K562 (cell line): ENCODE data around the gene RASSF1. TPM values are rescaled to one million over a fixed set of nuclear protein-coding genes. Genes with fewer than 3 reads are reported as not detected.

Experiments used
- CBX2 ChIP-seq: fragments of 200-600 bp; sonication (generic); IDR thresholded peaks from one replicate; pipeline ENCODE4 v1.6.1; 2012; ENCODE audit warnings: mild to moderate bottlenecking, low read length, inconsistent platforms; ENCODE audit not compliant: insufficient read depth, poor library complexity, severe bottlenecking
- CCAR2 ChIP-seq: fragments of 200-400 bp; formaldehyde crosslinking; IDR thresholded peaks from 2 replicates; pipeline ENCODE4 v1.6.1; 2017; ENCODE audit warnings: mild to moderate bottlenecking, low read depth, low read length
- CREM ChIP-seq: IDR thresholded peaks from 2 replicates; pipeline ENCODE4 v1.6.1; 2014; ENCODE audit warnings: antibody characterized with exemption, low read depth
- HNRNPK ChIP-seq: fragments of 200-400 bp; formaldehyde crosslinking; IDR thresholded peaks from one replicate; pipeline ENCODE4 v1.6.1; 2018; ENCODE audit warnings: mild to moderate bottlenecking, low read depth, low read length; ENCODE audit not compliant: poor library complexity, severe bottlenecking
- HOMEZ ChIP-seq: fragments of 250-450 bp; sonication (Bioruptor Pico); IDR thresholded peaks from 2 replicates; pipeline ENCODE4 v1.4.0; 2020; ENCODE audit warnings: mild to moderate bottlenecking, moderate library complexity
- KAT7 ChIP-seq: sonication (generic); formaldehyde crosslinking; IDR thresholded peaks from 2 replicates; pipeline ENCODE4 v1.8.0; 2022; ENCODE audit warnings: missing genetic modification reagents, mild to moderate bottlenecking, borderline replicate concordance
- MCM7 ChIP-seq, 2 experiments: fragments of 450-650 bp; IDR thresholded peaks; 2 replicates each; pipeline ENCODE4 v1.6.1; 2016 to 2018
- PKNOX1 ChIP-seq: fragments of 450-650 bp; IDR thresholded peaks from 2 replicates; pipeline ENCODE4 v1.6.1; 2016
- RBM14 ChIP-seq: fragments of 200-400 bp; formaldehyde crosslinking; IDR thresholded peaks from 2 replicates; pipeline ENCODE4 v1.6.1; 2018; ENCODE audit warnings: low read depth, mild to moderate bottlenecking, low read length, moderate library complexity, borderline replicate concordance; ENCODE audit not compliant: insufficient read depth
- REST ChIP-seq, 2 experiments: fragments of 450-650 bp; formaldehyde crosslinking in 1 of 2; IDR thresholded peaks; 2 replicates each; pipeline versions ENCODE4 v1.4.0 to v1.6.1; 2014 to 2020; ENCODE audit warnings: mild to moderate bottlenecking in 2 of 2, borderline replicate concordance in 1 of 2, low read depth in 1 of 2
- TAL1 ChIP-seq: fragments of 450-650 bp; IDR thresholded peaks from 2 replicates; pipeline ENCODE4 v1.6.1; 2016; ENCODE audit warnings: mild to moderate bottlenecking
- XRCC5 ChIP-seq: fragments of 200-400 bp; formaldehyde crosslinking; IDR thresholded peaks from 2 replicates; pipeline ENCODE4 v1.6.1; 2017; ENCODE audit warnings: low read depth, mild to moderate bottlenecking, low read length
- ZNF395 ChIP-seq: fragments of 200-800 bp; sonication (Bioruptor generic); IDR thresholded peaks from 2 replicates; pipeline ENCODE4 v1.6.1; 2017; ENCODE audit warnings: missing genetic modification characterization, missing compliant biosample characterization
- ZNF707 ChIP-seq: fragments of 250-450 bp; sonication (Bioruptor Pico); conservative IDR thresholded peaks from 2 replicates; pipeline ENCODE4 v1.8.0; 2022; ENCODE audit warnings: inconsistent platforms, mild to moderate bottlenecking, moderate library complexity
- polyA plus RNA-seq, 8 experiments: library from polyadenylated mRNA; depleted of rRNA in 4 of 8; stranded (reverse) in 5 of 8; unstranded in 3 of 8; fragments of >200 nt; fragmentation: Nextera tagmentation in 2 of 8; fragmentation: Illumina TruSeq in 1 of 8; extraction: Ambion mirVana in 2 of 8; extraction: Trizol in 1 of 8; gene quantifications; 2 replicates each; pipeline versions ENCODE4 v1.2.1 to v1.2.3, GENCODE V29; 2011 to 2014; ENCODE audit warnings: inconsistent platforms in 1 of 8, missing spikeins in 1 of 8
- total RNA-seq, 7 experiments: library from RNA; depleted of rRNA in 6 of 7; stranded (reverse); fragments of >200 nt in 6 of 7; fragmentation: Illumina TruSeq in 2 of 7; extraction: Trizol in 2 of 7; gene quantifications; 2 replicates each; pipeline versions ENCODE4 v1.2.1 to v1.2.3, GENCODE V29; 2011 to 2021; ENCODE audit warnings: low replicate concordance in 1 of 7

Gene RASSF1
- total and polyA plus RNA-seq, 9 of the 15 experiments (the other 6 are each of a cell fraction or from before 2014, with no cell fraction given), result 3.6 to 57.1 (median 24.6) TPM

- TF ChIP-seq ZNF395 (CRISPR knock-in tag) (no peak), CREM (no peak), HOMEZ (no peak), MCM7 (IDR thresholded peaks at IDR 0.05) (no peak), HNRNPK (no peak), REST (IDR thresholded peaks at IDR 0.05; ENCODE audit: borderline replicate concordance) (no peak), REST (CRISPR knock-in tag; IDR thresholded peaks at IDR 0.05; ENCODE audit: low read depth) (peak; percentile 51; the same call in 1 of the 2 replicates), ZNF707 (CRISPR knock-in tag) (no peak), PKNOX1 (no peak), TAL1 (no peak), CCAR2 (no peak), KAT7 (CRISPR knock-in tag) (0 out of 2 replicates have a peak, but pooled peaks have one; percentile 58), CBX2 (no peak), XRCC5 (no peak), RBM14 (0 out of 2 replicates have a peak, but pooled peaks have one; percentile 49)
Observed at GRCh38 chr3:50340448-50341329, at the start of gene RASSF1 (continued).
